Measurements from ENCODE around the gene UBXN7.
"Not testable (repeated sequence)": the region's sequence is repeated elsewhere in the genome, so short reads cannot be mapped to it uniquely, and the experiment has no call there.

The UBXN7 gene

GRCh38 chr3:196423044-196423781 lies 9.0 kb downstream of the UBXN7 start:
- Histone ChIP-seq H3K27ac (no peak overlapping the region), H3K36me3 (ENCODE audit: insufficient read depth, low read length) (peaks cover 32% of the 10 kb centered on the region), H3K9me3 (ENCODE audit: low read depth, low read length) (no peaks in the 10 kb centered on the region), H3K9ac (ENCODE audit: insufficient read length) (no peak overlapping the region), H3K4me3 (no peak overlapping the region)
- TF ChIP-seq EZH2 (IDR thresholded peaks at IDR 0.05): no peak
- TF ChIP-seq POLR2AphosphoS5 (IDR thresholded peaks at IDR 0.05; ENCODE audit: borderline replicate concordance, low read depth, low read length): no peak
- DNase-seq (ENCODE audit: low read depth, low spot score): no peak

DNA sequence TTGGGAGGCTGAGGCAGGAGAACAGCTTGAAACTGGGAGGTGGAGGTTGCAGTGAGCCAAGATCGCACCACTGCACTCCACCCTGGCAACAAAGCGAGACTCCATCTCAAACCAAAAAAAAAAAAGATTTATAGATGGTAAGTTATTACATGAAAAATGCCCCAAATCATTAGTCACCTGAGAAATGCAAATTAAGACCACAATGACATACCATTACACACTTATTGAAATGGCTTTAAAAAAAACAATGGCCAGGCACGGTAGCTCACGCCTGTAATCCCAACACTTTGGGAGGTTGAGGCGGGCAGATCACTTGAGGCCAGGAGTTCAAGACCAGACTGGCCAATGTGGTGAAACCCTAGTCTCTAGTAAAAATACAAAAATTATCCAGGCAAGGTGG lies 10.6 kb downstream of the UBXN7 start:
- DNase-seq (ENCODE audit: low read depth, low spot score); H3K4me3 ChIP-seq; H3K9ac ChIP-seq (ENCODE audit: insufficient read length); H3K9me3 ChIP-seq (ENCODE audit: low read depth, low read length); H3K27ac ChIP-seq: not testable (repeated sequence)
- H3K36me3 ChIP-seq (ENCODE audit: insufficient read depth, low read length): peaks cover 26% of the 10 kb centered on the region

GRCh38 chr3:196419386-196419785 lies 12.8 kb downstream of the UBXN7 start:
- Histone ChIP-seq H3K9me3 (ENCODE audit: low read depth, low read length) (no peaks in the 10 kb centered on the region), H3K36me3 (ENCODE audit: insufficient read depth, low read length) (peaks cover 29% of the 10 kb centered on the region), H3K9ac (ENCODE audit: insufficient read length) (no peak overlapping the region), H3K27ac (no peak overlapping the region), H3K4me3 (no peak overlapping the region)
- TF ChIP-seq FOXP2 (optimal IDR thresholded peaks at IDR 0.05; ENCODE audit: control extremely low read depth, extremely low read length, insufficient read depth) (no peak), POLR2AphosphoS5 (IDR thresholded peaks at IDR 0.05; ENCODE audit: borderline replicate concordance, low read depth, low read length) (no peak), EZH2 (IDR thresholded peaks at IDR 0.05) (no peak)
- no peak for DNase-seq (ENCODE audit: low read depth, low spot score)

- no peak overlapping the region; the same call in 1 of the 2 replicates for H3K27ac ChIP-seq
- TF ChIP-seq EZH2 (IDR thresholded peaks at IDR 0.05): no peak
- TF ChIP-seq FOXP2 (optimal IDR thresholded peaks at IDR 0.05; ENCODE audit: control extremely low read depth, extremely low read length, insufficient read depth): no peak
- no peak for TF ChIP-seq POLR2AphosphoS5 (IDR thresholded peaks at IDR 0.05; ENCODE audit: borderline replicate concordance, low read depth, low read length)
- DNase-seq (ENCODE audit: low read depth, low spot score): no peak
- no peaks in the 10 kb centered on the region for H3K9me3 ChIP-seq (ENCODE audit: low read depth, low read length)
- peaks cover 37% of the 10 kb centered on the region for H3K36me3 ChIP-seq (ENCODE audit: insufficient read depth, low read length)
- no peak overlapping the region for H3K4me3 ChIP-seq
- no peak overlapping the region for H3K9ac ChIP-seq (ENCODE audit: insufficient read length)
These were observed 13.6 kb downstream of the UBXN7 start for GRCh38 chr3:196418601-196419000.

- no peak for DNase-seq (ENCODE audit: low read depth, low spot score)
- no peak overlapping the region for H3K27ac ChIP-seq
- H3K9me3 ChIP-seq (ENCODE audit: low read depth, low read length): no peaks in the 10 kb centered on the region; the same call in 1 of the 2 replicates
- no peak for TF ChIP-seq EZH2 (IDR thresholded peaks at IDR 0.05)
- TF ChIP-seq POLR2AphosphoS5 (IDR thresholded peaks at IDR 0.05; ENCODE audit: borderline replicate concordance, low read depth, low read length): no peak
- TF ChIP-seq FOXP2 (optimal IDR thresholded peaks at IDR 0.05; ENCODE audit: control extremely low read depth, extremely low read length, insufficient read depth): no peak
- no peak overlapping the region for H3K4me3 ChIP-seq
- H3K36me3 ChIP-seq (ENCODE audit: insufficient read depth, low read length): peaks cover 57% of the 10 kb centered on the region
- no peak overlapping the region for H3K9ac ChIP-seq (ENCODE audit: insufficient read length)
These were observed 17.8 kb downstream of the UBXN7 start for GRCh38 chr3:196414469-196414868.

DNA sequence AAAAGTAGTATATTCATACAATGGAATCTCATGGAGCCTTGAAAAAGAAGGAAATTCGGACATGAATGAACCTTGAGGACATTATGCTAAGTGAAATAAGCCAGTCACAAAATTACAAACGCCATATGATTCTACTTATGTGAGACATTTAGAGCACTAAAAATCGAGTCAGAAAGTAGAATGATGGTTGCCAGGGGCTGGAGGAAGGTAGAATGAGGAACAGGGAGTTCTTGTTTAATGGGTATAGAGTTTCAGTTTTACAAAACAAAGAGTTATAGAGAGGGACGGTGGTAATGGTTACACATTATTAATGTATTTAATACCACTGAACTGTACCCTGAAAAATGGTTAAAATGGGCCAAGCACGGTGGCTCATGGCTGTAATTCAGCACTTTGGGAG lies 19.5 kb downstream of the UBXN7 start:
- no peak overlapping the region for H3K27ac ChIP-seq
- no peak overlapping the region for H3K9ac ChIP-seq (ENCODE audit: insufficient read length)
- DNase-seq (ENCODE audit: low read depth, low spot score): no peak
- H3K36me3 ChIP-seq (ENCODE audit: insufficient read depth, low read length): peaks cover 64% of the 10 kb centered on the region
- no peaks in the 10 kb centered on the region; the same call in 1 of the 2 replicates for H3K9me3 ChIP-seq (ENCODE audit: low read depth, low read length)
- no peak for TF ChIP-seq POLR2AphosphoS5 (IDR thresholded peaks at IDR 0.05; ENCODE audit: borderline replicate concordance, low read depth, low read length)
- TF ChIP-seq FOXP2 (optimal IDR thresholded peaks at IDR 0.05; ENCODE audit: control extremely low read depth, extremely low read length, insufficient read depth): no peak
- H3K4me3 ChIP-seq: no peak overlapping the region

DNA sequence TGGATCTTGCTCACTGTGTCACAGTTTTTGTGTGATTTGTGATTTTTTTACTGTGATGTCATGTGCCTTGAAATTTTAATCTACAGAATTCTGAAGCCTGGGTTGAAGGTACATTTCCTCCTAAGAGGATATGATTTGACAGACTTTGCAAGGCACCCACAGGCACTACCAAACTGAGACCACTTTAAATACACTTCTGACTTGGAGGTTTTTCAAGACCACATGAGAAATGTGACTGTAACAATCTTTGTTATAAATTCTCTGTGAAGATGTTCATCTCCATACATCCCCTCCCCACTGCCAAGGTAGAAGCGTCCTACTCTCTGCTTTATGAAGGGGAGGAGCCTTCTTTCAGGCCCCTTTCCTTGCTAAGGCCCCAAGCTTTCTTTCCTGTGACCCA lies 22.8 kb downstream of the UBXN7 start:
- no peak for DNase-seq (ENCODE audit: low read depth, low spot score)
- no peak overlapping the region for H3K4me3 ChIP-seq
- H3K27ac ChIP-seq: no peak overlapping the region
- H3K9ac ChIP-seq (ENCODE audit: insufficient read length): no peak overlapping the region
- H3K9me3 ChIP-seq (ENCODE audit: low read depth, low read length): no peaks in the 10 kb centered on the region; the same call in 1 of the 2 replicates
- H3K36me3 ChIP-seq (ENCODE audit: insufficient read depth, low read length): peaks cover 75% of the 10 kb centered on the region
- TF ChIP-seq POLR2AphosphoS5 (IDR thresholded peaks at IDR 0.05; ENCODE audit: borderline replicate concordance, low read depth, low read length) (no peak), EZH2 (IDR thresholded peaks at IDR 0.05) (no peak), FOXP2 (optimal IDR thresholded peaks at IDR 0.05; ENCODE audit: control extremely low read depth, extremely low read length, insufficient read depth) (no peak)

DNA sequence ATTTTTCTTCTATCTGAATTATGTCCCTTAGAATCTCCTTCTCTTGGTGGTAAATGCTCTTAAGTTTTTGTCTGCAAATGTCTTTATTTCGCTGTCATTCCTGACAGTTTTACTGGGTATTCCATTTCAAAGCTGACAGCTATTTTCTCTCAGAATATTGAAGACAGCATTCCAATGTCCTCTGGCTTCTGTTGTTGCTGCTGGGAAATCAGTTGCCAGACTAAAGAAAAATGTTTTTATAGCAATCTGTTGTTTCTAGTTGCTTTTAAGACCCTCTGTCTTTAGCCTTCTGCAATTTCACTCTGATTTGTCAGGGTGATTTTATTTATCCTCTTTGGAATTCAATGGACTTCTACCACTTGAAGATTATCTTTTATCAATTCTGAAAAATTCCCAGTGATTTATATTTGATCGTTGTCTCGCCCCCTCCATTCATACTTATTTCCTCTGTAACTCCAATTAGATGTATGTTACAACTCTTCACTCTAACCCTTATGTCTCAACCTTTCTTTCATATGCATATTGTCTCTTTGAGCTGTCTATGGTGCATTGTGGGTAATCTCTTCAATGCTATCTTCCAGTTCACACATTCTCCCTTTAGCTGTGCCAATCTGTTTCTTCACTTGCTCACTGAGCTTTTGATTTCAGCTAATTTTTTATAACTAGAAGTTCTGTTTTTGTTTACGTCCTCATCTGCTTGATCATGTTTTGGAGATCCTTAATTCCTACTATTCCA lies 23.5 kb downstream of the UBXN7 start:
- no peak for TF ChIP-seq FOXP2 (optimal IDR thresholded peaks at IDR 0.05; ENCODE audit: control extremely low read depth, extremely low read length, insufficient read depth)
- TF ChIP-seq POLR2AphosphoS5 (IDR thresholded peaks at IDR 0.05; ENCODE audit: borderline replicate concordance, low read depth, low read length): no peak
- no peak for TF ChIP-seq EZH2 (IDR thresholded peaks at IDR 0.05)
- peaks cover 71% of the 10 kb centered on the region for H3K36me3 ChIP-seq (ENCODE audit: insufficient read depth, low read length)
- H3K27ac ChIP-seq: no peak overlapping the region
- H3K9ac ChIP-seq (ENCODE audit: insufficient read length): no peak overlapping the region
- no peak overlapping the region for H3K4me3 ChIP-seq
- H3K9me3 ChIP-seq (ENCODE audit: low read depth, low read length): no peaks in the 10 kb centered on the region; the same call in 1 of the 2 replicates
- no peak for DNase-seq (ENCODE audit: low read depth, low spot score)

All from SK-N-MC (cell line).